ENCODE results near the gene SCEL. TPM values are rescaled to one million over a fixed set of nuclear protein-coding genes. Genes with fewer than 3 reads are reported as not detected.

The SCEL gene
- total RNA-seq, 6 donors from 2014 or later, result 32.5 to 175 (median 82.5) TPM

DNA sequence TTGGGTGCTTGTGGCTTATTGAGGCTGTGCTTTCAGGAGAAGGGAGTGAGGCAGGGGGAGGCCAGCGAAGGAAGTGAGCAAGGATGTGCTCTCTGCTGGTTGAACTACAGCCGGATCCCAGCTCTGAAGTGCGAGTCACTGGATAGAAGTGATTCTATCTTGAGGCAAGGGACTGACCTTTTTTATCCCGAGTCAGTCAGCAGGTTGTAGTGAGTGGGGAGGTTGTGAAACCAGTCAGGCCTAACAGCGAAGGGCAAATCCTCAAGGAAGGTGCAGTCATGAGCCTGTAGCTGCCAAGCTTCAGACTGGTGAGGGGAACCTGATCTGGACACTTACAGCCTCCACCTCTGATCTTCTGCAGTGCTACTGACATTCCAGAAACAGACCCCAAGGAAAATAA lies 18.6 kb downstream of the SCEL start:
- Histone ChIP-seq H3K4me3 (no peak overlapping the region), H3K36me3 (no peaks in the 10 kb centered on the region), H3K27me3 (no peaks in the 10 kb centered on the region), H3K4me1 (peaks cover 0 to 22% (median 3%) of the 10 kb centered on the region in 4 donors), H3K9me3 (no peaks in the 10 kb centered on the region), H3K27ac (peak overlapping the region in 3 of 4 donors; percentile 1 to 63 (median 16))
- WGBS, 2 donors, result 76 to 87% methylated on average over 5 of the region's 5 CpGs
- DNase-seq (peak in 1 of 2 donors; percentile 78), ATAC-seq (ENCODE audit: low FRiP score in 2 of 2) (peak; percentile 29 to 82)
- TF ChIP-seq POLR2AphosphoS5 (IDR thresholded peaks at IDR 0.05), result peak in 1 of 2 donors; percentile 29
- no peak for TF ChIP-seq EP300 (IDR thresholded peaks at IDR 0.05)
- TF ChIP-seq, protein P1, sequence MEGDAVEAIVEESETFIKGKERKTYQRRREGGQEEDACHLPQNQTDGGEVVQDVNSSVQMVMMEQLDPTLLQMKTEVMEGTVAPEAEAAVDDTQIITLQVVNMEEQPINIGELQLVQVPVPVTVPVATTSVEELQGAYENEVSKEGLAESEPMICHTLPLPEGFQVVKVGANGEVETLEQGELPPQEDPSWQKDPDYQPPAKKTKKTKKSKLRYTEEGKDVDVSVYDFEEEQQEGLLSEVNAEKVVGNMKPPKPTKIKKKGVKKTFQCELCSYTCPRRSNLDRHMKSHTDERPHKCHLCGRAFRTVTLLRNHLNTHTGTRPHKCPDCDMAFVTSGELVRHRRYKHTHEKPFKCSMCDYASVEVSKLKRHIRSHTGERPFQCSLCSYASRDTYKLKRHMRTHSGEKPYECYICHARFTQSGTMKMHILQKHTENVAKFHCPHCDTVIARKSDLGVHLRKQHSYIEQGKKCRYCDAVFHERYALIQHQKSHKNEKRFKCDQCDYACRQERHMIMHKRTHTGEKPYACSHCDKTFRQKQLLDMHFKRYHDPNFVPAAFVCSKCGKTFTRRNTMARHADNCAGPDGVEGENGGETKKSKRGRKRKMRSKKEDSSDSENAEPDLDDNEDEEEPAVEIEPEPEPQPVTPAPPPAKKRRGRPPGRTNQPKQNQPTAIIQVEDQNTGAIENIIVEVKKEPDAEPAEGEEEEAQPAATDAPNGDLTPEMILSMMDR (IDR thresholded peaks at IDR 0.05), result no peak
- no peak for TF ChIP-seq POLR2A (IDR thresholded peaks at IDR 0.05)

DNA sequence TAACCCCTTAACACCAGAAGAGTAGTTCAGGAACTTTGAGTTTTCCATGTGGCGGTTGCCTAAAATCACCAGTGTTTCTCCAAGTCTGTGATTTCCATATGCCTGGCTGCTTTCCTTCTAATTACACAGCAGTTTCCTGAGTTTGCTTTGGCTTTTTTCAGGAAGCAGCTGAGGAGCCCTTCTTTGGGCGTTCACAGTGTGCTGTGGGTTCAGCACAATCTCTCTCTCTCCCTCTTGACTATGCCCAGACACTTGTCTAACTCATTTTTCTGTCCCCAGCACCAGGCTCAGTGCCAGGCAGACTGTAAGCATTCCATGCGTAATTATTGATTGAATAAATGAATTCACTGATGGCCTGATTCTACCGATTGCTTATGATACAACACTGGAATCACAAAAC lies 19.7 kb downstream of the SCEL start:
- Histone ChIP-seq H3K4me3 (no peak overlapping the region), H3K4me1 (peaks cover 0 to 22% (median 3%) of the 10 kb centered on the region in 4 donors), H3K27me3 (no peaks in the 10 kb centered on the region), H3K36me3 (no peaks in the 10 kb centered on the region), H3K9me3 (no peaks in the 10 kb centered on the region), H3K27ac (peak overlapping the region in 3 of 4 donors; percentile 1 to 6 (median 4))
- DNase-seq (peak in 1 of 2 donors; percentile 37), ATAC-seq (ENCODE audit: low FRiP score in 2 of 2) (peak in 1 of 2 donors; percentile 19)
- TF ChIP-seq, protein P1 (IDR thresholded peaks at IDR 0.05), result no peak
- no peak for TF ChIP-seq EP300 (IDR thresholded peaks at IDR 0.05)
- no peak for TF ChIP-seq POLR2AphosphoS5 (IDR thresholded peaks at IDR 0.05)
- no peak for TF ChIP-seq POLR2A (IDR thresholded peaks at IDR 0.05)
- 40 to 43% methylated on average over 4 of the region's 4 CpGs for WGBS, 2 donors

DNA sequence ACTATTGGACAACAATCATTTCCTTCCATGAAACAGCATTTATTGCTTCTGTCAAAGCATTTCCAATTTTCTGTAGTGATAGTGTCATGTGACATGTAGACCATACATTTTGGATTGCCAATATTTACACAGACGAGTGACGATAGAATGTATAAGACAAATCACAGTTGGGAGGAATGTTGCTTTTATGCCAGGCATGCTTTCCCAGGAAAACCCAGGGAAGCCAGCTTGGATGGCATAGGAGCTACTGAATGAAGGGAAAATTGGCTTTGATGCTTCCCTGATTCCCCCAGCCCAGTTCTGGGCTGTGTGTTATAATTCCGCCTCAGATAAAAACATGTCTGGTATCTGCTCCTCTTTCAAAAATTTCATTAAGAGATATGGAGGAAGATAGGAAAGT lies 22.5 kb downstream of the SCEL start:
- H3K27ac ChIP-seq, result no peak overlapping the region
- 79 to 90% methylated on average over 3 of the region's 3 CpGs for WGBS, 2 donors
- H3K4me3 ChIP-seq, result no peak overlapping the region

DNA sequence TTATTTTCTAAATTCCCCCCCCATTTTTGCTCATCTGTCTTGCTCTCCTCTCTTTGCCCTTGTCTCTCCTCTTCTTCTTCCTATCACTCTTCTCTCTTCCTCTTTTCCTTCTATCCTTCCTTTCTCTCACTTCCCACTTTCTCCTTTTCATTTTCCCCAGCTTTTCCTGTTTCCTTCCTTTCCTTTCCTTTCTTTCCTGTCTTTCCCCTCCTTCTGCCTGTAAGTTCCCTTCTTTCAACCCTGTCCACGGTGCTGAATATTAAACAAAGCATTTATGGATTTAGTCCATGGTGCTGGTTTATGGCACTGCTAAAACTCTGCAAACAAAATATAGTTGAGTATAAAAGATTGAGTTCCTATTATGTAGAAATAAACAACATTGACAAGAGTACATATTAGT lies 27.6 kb downstream of the SCEL start:
- DNase-seq (no peak), ATAC-seq (ENCODE audit: low FRiP score in 2 of 2) (no peak)
- TF ChIP-seq POLR2A (IDR thresholded peaks at IDR 0.05) (no peak), EP300 (IDR thresholded peaks at IDR 0.05) (no peak)
- H3K27ac ChIP-seq, result no peak overlapping the region
- H3K4me3 ChIP-seq, result no peak overlapping the region
- no peaks in the 10 kb centered on the region for H3K36me3 ChIP-seq
- 15 to 33% methylated on average over 1 of the region's 1 CpG for WGBS, 2 donors
- H3K4me1 ChIP-seq, result peaks cover 0 to 4% (median 0%) of the 10 kb centered on the region in 4 donors
- no peaks in the 10 kb centered on the region for H3K9me3 ChIP-seq
- no peaks in the 10 kb centered on the region for H3K27me3 ChIP-seq

More for the DNA sequence above, 22.5 kb downstream of the SCEL start:
- TF ChIP-seq POLR2AphosphoS5 (IDR thresholded peaks at IDR 0.05), result no peak
- TF ChIP-seq EP300 (IDR thresholded peaks at IDR 0.05), result no peak
- no peak for TF ChIP-seq POLR2A (IDR thresholded peaks at IDR 0.05)
- TF ChIP-seq, protein P1 (IDR thresholded peaks at IDR 0.05), result no peak
- Histone ChIP-seq H3K9me3 (no peaks in the 10 kb centered on the region), H3K36me3 (no peaks in the 10 kb centered on the region), H3K4me1 (peaks cover 0 to 22% (median 3%) of the 10 kb centered on the region in 4 donors), H3K27me3 (no peaks in the 10 kb centered on the region)
- ATAC-seq (ENCODE audit: low FRiP score in 2 of 2) (no peak), DNase-seq (no peak)

DNA sequence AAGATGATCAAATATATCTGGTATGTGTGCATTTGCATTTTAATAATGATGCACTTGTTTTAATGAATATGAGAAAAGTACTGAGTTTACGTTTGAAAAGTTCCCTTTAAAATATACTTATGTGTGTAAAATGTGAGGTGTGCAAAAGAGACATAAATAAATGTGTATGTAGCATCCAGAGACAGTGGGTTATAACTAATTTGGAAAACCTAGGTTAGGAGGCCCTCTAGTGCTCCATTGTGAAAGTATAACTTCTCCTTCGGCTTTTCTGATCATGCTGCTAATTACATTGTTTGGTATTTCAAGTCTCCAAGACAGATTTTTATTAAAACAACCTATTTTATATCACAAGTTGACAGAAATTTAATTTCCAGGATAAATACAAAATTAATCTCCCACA lies 30.1 kb downstream of the SCEL start:
- ATAC-seq (ENCODE audit: low FRiP score in 2 of 2), result peak in 1 of 2 donors; percentile 59
- WGBS, 2 donors, result 3 to 6% methylated on average over 2 of the region's 2 CpGs

More for the DNA sequence above, 30.1 kb downstream of the SCEL start:
- DNase-seq, result no peak
- Histone ChIP-seq H3K27me3 (no peaks in the 10 kb centered on the region), H3K36me3 (no peaks in the 10 kb centered on the region), H3K4me1 (no peaks in the 10 kb centered on the region), H3K9me3 (no peaks in the 10 kb centered on the region), H3K4me3 (no peak overlapping the region), H3K27ac (no peak overlapping the region)
- TF ChIP-seq EP300 (IDR thresholded peaks at IDR 0.05) (no peak), POLR2A (IDR thresholded peaks at IDR 0.05) (no peak)
- TF ChIP-seq, protein P1 (IDR thresholded peaks at IDR 0.05), result peak in 3 of 6 experiments; percentile 32 to 45 (median 40)
